Cardiac fibroblast (primary cell): Measurements from ENCODE around the gene CDYL2.

ENCODE experiments used
- DNase-seq, 2 donors: peaks; one replicate each; pipeline versions ENCODE4 v3.0.0 to v3.0.0-alpha.2; 2010; ENCODE audit warnings: low read depth in 2 of 2
- H3K4me3 ChIP-seq, 2 donors: replicated peaks in 1 of 2; 1 replicate in 1 of 2; 2 replicates in 1 of 2; pipeline ENCODE4 v1.5.1; 2011; ENCODE audit warnings: low read depth in 2 of 2, low read length in 2 of 2, mild to moderate bottlenecking in 2 of 2, moderate library complexity in 1 of 2
- TF ChIP-seq, protein P1 (sequence below): IDR thresholded peaks from one replicate; pipeline ENCODE4 v1.5.1; 2011; ENCODE audit warnings: low read depth, mild to moderate bottlenecking, low read length, inconsistent platforms

Gene CDYL2

DNA sequence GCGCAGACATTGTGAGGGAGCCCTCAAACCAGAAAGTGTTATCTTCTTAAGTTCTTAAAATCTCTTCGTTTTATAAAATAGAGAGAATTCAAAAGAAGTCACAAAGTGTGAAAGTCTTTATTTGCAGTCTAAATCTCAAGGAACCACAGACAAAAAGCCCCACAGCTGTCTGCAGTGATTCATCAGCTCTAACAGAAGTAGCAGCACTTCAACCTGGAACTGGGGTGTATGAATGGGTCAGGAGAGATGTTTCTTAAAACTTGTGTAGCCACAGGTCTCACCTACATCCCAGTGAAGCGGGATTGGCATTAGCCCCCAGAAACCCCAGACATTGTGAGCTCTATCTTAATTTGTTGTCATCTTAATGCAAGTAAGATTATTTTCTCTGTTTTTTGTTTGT lies 61.1 kb downstream of the CDYL2 start:
- H3K4me3 ChIP-seq, result no peak overlapping the region
- TF ChIP-seq, protein P1, sequence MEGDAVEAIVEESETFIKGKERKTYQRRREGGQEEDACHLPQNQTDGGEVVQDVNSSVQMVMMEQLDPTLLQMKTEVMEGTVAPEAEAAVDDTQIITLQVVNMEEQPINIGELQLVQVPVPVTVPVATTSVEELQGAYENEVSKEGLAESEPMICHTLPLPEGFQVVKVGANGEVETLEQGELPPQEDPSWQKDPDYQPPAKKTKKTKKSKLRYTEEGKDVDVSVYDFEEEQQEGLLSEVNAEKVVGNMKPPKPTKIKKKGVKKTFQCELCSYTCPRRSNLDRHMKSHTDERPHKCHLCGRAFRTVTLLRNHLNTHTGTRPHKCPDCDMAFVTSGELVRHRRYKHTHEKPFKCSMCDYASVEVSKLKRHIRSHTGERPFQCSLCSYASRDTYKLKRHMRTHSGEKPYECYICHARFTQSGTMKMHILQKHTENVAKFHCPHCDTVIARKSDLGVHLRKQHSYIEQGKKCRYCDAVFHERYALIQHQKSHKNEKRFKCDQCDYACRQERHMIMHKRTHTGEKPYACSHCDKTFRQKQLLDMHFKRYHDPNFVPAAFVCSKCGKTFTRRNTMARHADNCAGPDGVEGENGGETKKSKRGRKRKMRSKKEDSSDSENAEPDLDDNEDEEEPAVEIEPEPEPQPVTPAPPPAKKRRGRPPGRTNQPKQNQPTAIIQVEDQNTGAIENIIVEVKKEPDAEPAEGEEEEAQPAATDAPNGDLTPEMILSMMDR, result no peak
- peak in 1 of 2 donors; percentile 27 for DNase-seq

DNA sequence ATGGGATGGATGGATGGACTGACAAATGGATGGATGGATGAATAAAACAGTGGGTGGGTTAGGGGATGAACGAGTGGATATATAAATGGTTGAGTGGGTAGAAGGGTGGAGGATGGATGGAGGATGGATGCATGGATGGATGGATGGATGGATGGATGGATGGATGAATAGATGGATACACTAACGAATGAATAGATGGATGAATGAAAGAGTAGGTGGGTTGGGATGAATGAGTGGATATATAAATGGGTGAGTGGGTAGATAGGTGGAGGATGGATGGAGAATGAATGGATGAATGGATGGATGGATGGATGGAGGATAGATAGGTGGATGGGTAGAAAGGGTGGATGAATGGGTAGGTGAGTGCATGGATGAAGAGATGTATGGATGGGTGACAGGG lies 62.1 kb downstream of the CDYL2 start:
- DNase-seq, result no peak
- no peak overlapping the region for H3K4me3 ChIP-seq
- TF ChIP-seq, protein P1, result no peak

- TF ChIP-seq, protein P1, result no peak
- H3K4me3 ChIP-seq, result no peak overlapping the region
- DNase-seq, result no peak
Observed at GRCh38 chr16:80741724-80742123, 62.7 kb downstream of the CDYL2 start.

GRCh38 chr16:80739523-80739922 lies 64.9 kb downstream of the CDYL2 start:
- no peak for DNase-seq
- TF ChIP-seq, protein P1, result no peak

DNA sequence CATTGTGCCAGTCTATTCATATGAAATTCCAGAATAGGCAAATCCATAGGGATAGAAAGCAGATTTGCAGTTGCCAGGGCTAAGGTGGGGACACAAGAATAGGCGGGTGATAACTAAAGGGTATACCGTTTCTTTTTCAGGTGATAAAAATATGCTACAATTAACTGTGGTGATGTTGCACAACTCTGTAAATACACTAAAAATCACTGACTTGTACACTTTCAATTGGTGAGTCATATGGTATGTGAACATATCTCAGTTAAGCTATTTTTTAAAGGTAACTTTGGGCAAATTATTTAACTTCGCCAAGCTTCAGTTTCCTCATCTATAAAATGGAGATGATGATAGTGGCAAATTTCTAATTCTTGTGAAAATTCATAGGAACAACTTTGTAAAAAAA lies 65.9 kb downstream of the CDYL2 start:
- TF ChIP-seq, protein P1, result no peak
- no peak for DNase-seq
- no peak overlapping the region for H3K4me3 ChIP-seq

More at GRCh38 chr16:80739523-80739922, 64.9 kb downstream of the CDYL2 start:
- H3K4me3 ChIP-seq, result no peak overlapping the region

DNA sequence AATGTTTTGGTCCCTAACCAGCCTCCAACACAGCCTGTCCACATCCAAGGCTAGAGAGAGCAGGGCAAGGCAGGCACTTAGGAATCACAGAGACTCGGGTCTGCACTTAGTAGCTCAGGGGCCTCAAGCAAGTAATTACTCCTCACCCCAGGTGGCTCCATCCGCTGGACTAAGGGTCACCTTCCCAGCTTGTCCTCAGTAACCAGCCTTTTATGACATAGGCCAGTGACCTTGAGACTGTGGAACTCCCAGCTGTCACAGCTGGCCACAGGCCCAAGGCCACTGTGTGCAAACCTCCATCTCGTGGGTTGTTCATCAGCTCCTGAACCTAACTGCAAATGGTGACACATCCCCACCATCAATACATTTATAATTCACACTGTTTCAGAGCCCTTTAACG lies 68.6 kb downstream of the CDYL2 start:
- H3K4me3 ChIP-seq, result no peak overlapping the region
- no peak for DNase-seq
- TF ChIP-seq, protein P1, result no peak

GRCh38 chr16:80733407-80733806 lies 71.0 kb downstream of the CDYL2 start:
- peak in 1 of 2 donors; percentile 30 for DNase-seq
- H3K4me3 ChIP-seq, result no peak overlapping the region
- TF ChIP-seq, protein P1, result no peak
